Endothelial cell of umbilical vein (primary cell): Measurements from ENCODE around the gene RAB3GAP1. TPM values are rescaled to one million over a fixed set of nuclear protein-coding genes. Genes with fewer than 3 reads are reported as not detected.

Source experiments
- BruUV-seq: library from RNA; stranded (reverse); fragments of 400-500 nt; replicated peaks from 2 replicates; lab custom pipeline; 2021; lab: Mats Ljungman, UMichigan
- CTCF ChIA-PET: fragments of 300-600, 350-600 bp; sonication (Branson Sonifier 250); formaldehyde crosslinking; loops from one replicate; lab custom pipeline; 2021; ENCODE audit warnings: antibody characterized with exemption, inconsistent platforms; lab: Charles Lee
- POLR2A ChIA-PET: fragments of 300-600, 350-600 bp; sonication (Branson Sonifier 250); formaldehyde crosslinking; loops from one replicate; lab custom pipeline; 2021; ENCODE audit warnings: antibody characterized with exemption, inconsistent platforms; lab: Charles Lee
- DNase-seq: peaks from one replicate; pipeline ENCODE4 v3.0.0-alpha.2; 2011; ENCODE audit warnings: low read depth, low spot score
- FAIRE-seq: peaks from 2 replicates; lab custom pipeline; 2011; peaks lifted over from hg19 to GRCh38; lab: Jason Lieb, UNC
- H2AFZ ChIP-seq: 2 replicates; pipeline ENCODE4 v1.6.0; 2012; ENCODE audit warnings: low read depth, low read length, control low read depth, inconsistent platforms
- H3K27ac ChIP-seq: 2 replicates; pipeline ENCODE4 v1.5.1; 2011; ENCODE audit warnings: low read depth, mild to moderate bottlenecking, control low read depth, low read length, moderate library complexity; ENCODE audit not compliant: insufficient read depth
- H3K27me3 ChIP-seq, 2 experiments: 2 replicates each; pipeline versions ENCODE4 v1.6.0 to v1.6.1; 2011; ENCODE audit warnings: low read length in 2 of 2, mixed read lengths in 1 of 2; ENCODE audit not compliant: control insufficient read depth in 2 of 2, insufficient read depth in 2 of 2
- H3K36me3 ChIP-seq, 2 experiments: 2 replicates in 1 of 2; 3 replicates in 1 of 2; pipeline ENCODE4 v1.5.1; 2011; ENCODE audit warnings: low read length in 2 of 2, mild to moderate bottlenecking in 1 of 2, moderate library complexity in 1 of 2; ENCODE audit not compliant: control insufficient read depth in 2 of 2, insufficient read depth in 2 of 2; ENCODE audit errors: extremely low read depth in 1 of 2
- H3K4me1 ChIP-seq: 3 replicates; pipeline ENCODE4 v1.5.1; 2011; ENCODE audit warnings: mild to moderate bottlenecking, low read length; ENCODE audit not compliant: control insufficient read depth, insufficient read depth; ENCODE audit errors: extremely low read depth
- H3K4me2 ChIP-seq: 2 replicates; pipeline ENCODE4 v1.6.1; 2011; ENCODE audit warnings: low read length, control low read depth, mixed read lengths; ENCODE audit not compliant: insufficient read depth
- H3K4me3 ChIP-seq, 3 experiments: fragments of 200-600 bp in 1 of 3; sonication (generic), shearing (Covaris generic) in 1 of 3; replicated peaks in 1 of 3; 2 replicates each; pipeline ENCODE4 v1.5.1; 2011 to 2016; ENCODE audit warnings: control low read depth in 3 of 3, low read length in 3 of 3, mild to moderate bottlenecking in 2 of 3, inconsistent platforms in 1 of 3, low read depth in 1 of 3, moderate library complexity in 1 of 3; ENCODE audit not compliant: insufficient read depth in 1 of 3
- H3K79me2 ChIP-seq: 2 replicates; pipeline ENCODE4 v1.6.0; 2012; ENCODE audit warnings: low read length, inconsistent platforms; ENCODE audit not compliant: control insufficient read depth, insufficient read depth
- H3K9ac ChIP-seq: replicated peaks from 2 replicates; pipeline ENCODE3; 2011; ENCODE audit warnings: low read length, control low read depth; ENCODE audit not compliant: insufficient read depth; ENCODE audit errors: extremely low read depth
- H3K9me1 ChIP-seq: replicated peaks from 3 replicates; pipeline ENCODE4 v1.6.0; 2011; ENCODE audit warnings: mild to moderate bottlenecking, low read length; ENCODE audit not compliant: control insufficient read depth, insufficient read depth; ENCODE audit errors: extremely low read depth
- H3K9me3 ChIP-seq: replicated peaks from 2 replicates; pipeline ENCODE4 v1.5.1; 2012; ENCODE audit warnings: low read length, inconsistent platforms; ENCODE audit not compliant: control insufficient read depth, insufficient read depth
- H4K20me1 ChIP-seq: replicated peaks from 2 replicates; pipeline ENCODE3; 2011; ENCODE audit warnings: mild to moderate bottlenecking, low read length; ENCODE audit not compliant: control insufficient read depth, insufficient read depth; ENCODE audit errors: extremely low read depth
- EZH2 ChIP-seq: IDR thresholded peaks from 2 replicates; pipeline ENCODE4 v1.6.1; 2012; ENCODE audit warnings: borderline replicate concordance, low read depth, mild to moderate bottlenecking, moderate library complexity, low read length, inconsistent platforms; ENCODE audit not compliant: severe bottlenecking
- FOS ChIP-seq: IDR thresholded peaks from 2 replicates; pipeline ENCODE4 v1.6.1; 2011; ENCODE audit warnings: mild to moderate bottlenecking, low read length, moderate library complexity, borderline replicate concordance; ENCODE audit not compliant: insufficient read depth
- GATA2 ChIP-seq: IDR thresholded peaks from 2 replicates; pipeline ENCODE4 v1.7.0; 2011; ENCODE audit warnings: low read depth, mild to moderate bottlenecking, moderate library complexity, mixed read lengths, low read length; ENCODE audit not compliant: insufficient read length, insufficient read depth
- JUN ChIP-seq: IDR thresholded peaks from 2 replicates; pipeline ENCODE4 v1.6.1; 2011; ENCODE audit warnings: borderline replicate concordance, low read depth; ENCODE audit not compliant: insufficient read length, insufficient read depth
- MYC ChIP-seq: IDR thresholded peaks from one replicate; pipeline ENCODE4 v1.6.1; 2011; ENCODE audit warnings: mild to moderate bottlenecking, low read depth, low read length
- POLR2A ChIP-seq: IDR thresholded peaks from 2 replicates; pipeline ENCODE4 v1.6.1; 2012; ENCODE audit warnings: low read depth, mild to moderate bottlenecking, control low read depth, low read length
- POLR2AphosphoS5 ChIP-seq: IDR thresholded peaks from 2 replicates; pipeline ENCODE4 v1.6.1; 2012; ENCODE audit warnings: low read depth, mild to moderate bottlenecking, control low read depth, low read length, moderate library complexity; ENCODE audit not compliant: insufficient read depth
- dilution Hi-C: fragments of 300-500 bp; cut with MboI; formaldehyde crosslinking; loops from one replicate; pipeline ENCODE4 v1.15.0; 2019; ENCODE audit warnings: low sequenced_read_pairs; ENCODE audit not compliant: extremely low pct_ligation_motif_present
- intact Hi-C: fragments of 100-400 bp; cut with micrococcal nuclease; formaldehyde crosslinking; loops from one replicate; pipeline ENCODE4 v1.10.0; 2022
- polyA plus RNA-seq, 4 experiments: library from polyadenylated mRNA; depleted of rRNA in 3 of 4; stranded (reverse) in 3 of 4; unstranded in 1 of 4; fragments of >200 nt; gene quantifications; 2 replicates each; pipeline versions ENCODE4 v1.2.1 to v1.2.3, GENCODE V29; 2011 to 2012; ENCODE audit warnings: missing spikeins in 1 of 4
- total RNA-seq: library from RNA; stranded (reverse); gene quantifications from 2 replicates; pipeline ENCODE4 v1.2.3, GENCODE V29; 2021
- TF ChIP-seq, protein P1 (sequence below), 2 donors: IDR thresholded peaks; 1 replicate in 1 of 2; 2 replicates in 1 of 2; pipeline ENCODE4 v1.5.1; 2011; ENCODE audit warnings: low read length in 2 of 2, mild to moderate bottlenecking in 2 of 2, moderate library complexity in 2 of 2, control low read depth in 1 of 2, inconsistent platforms in 1 of 2, low read depth in 1 of 2; ENCODE audit not compliant: insufficient read depth in 1 of 2; ENCODE audit errors: extremely low read depth in 1 of 2
- TF ChIP-seq, protein P2 (sequence below): IDR thresholded peaks from 2 replicates; pipeline ENCODE4 v1.6.1; 2011; ENCODE audit not compliant: insufficient read depth, insufficient read length

RAB3GAP1 gene
- total and polyA plus RNA-seq, 2 donors (not counting 3 experiments of a cell fraction or from before 2014, with no cell fraction given) = 14.9 to 39.5 TPM

- POLR2A ChIA-PET = no interaction called here
- BruUV-seq = no TSS peak
- Histone ChIP-seq H3K4me2 (no peak overlapping the region), H4K20me1 (no peaks in the 10 kb centered on the region), H3K4me1 (no peaks in the 10 kb centered on the region), H3K79me2 (no peaks in the 10 kb centered on the region), H3K27me3 (peaks cover 10% of the 10 kb centered on the region in 2 experiments), H3K36me3 (no peaks in the 10 kb centered on the region), H3K4me3 (no peak overlapping the region), H3K9ac (no peak overlapping the region), H3K9me3 (no peaks in the 10 kb centered on the region), H3K27ac (no peak overlapping the region), H3K9me1 (no peaks in the 10 kb centered on the region), H2AFZ (no peak overlapping the region)
- intact Hi-C loops (no loop called here), dilution Hi-C loops (no loop called here)
- TF ChIP-seq POLR2AphosphoS5 = no peak
- TF ChIP-seq, protein P1, sequence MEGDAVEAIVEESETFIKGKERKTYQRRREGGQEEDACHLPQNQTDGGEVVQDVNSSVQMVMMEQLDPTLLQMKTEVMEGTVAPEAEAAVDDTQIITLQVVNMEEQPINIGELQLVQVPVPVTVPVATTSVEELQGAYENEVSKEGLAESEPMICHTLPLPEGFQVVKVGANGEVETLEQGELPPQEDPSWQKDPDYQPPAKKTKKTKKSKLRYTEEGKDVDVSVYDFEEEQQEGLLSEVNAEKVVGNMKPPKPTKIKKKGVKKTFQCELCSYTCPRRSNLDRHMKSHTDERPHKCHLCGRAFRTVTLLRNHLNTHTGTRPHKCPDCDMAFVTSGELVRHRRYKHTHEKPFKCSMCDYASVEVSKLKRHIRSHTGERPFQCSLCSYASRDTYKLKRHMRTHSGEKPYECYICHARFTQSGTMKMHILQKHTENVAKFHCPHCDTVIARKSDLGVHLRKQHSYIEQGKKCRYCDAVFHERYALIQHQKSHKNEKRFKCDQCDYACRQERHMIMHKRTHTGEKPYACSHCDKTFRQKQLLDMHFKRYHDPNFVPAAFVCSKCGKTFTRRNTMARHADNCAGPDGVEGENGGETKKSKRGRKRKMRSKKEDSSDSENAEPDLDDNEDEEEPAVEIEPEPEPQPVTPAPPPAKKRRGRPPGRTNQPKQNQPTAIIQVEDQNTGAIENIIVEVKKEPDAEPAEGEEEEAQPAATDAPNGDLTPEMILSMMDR (IDR thresholded peaks at IDR 0.05; ENCODE audit: extremely low read depth in 1 of 2, insufficient read depth in 1 of 2, low read depth in 1 of 2, low read length in 2 of 2) = no peak
- no peak for TF ChIP-seq GATA2
- no peak for TF ChIP-seq MYC
- TF ChIP-seq, protein P2, sequence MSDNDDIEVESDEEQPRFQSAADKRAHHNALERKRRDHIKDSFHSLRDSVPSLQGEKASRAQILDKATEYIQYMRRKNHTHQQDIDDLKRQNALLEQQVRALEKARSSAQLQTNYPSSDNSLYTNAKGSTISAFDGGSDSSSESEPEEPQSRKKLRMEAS = no peak
- no peak for TF ChIP-seq POLR2A
- TF ChIP-seq EZH2 = no peak
- no peak for TF ChIP-seq FOS
- TF ChIP-seq JUN = no peak
- no peak for DNase-seq
- FAIRE-seq = no peak
- CTCF ChIA-PET = interaction anchor here (2.5 to 3.3 kb wide), 3 partner anchors 21 to 699 kb away, joined by 10 to 15 read pairs (median 11); no protein-coding TSS in a partner anchor
Measured at GRCh38 chr2:135010200-135010942, 41.7 kb upstream of the RAB3GAP1 start.
